Measurements from ENCODE around the gene NPC1.

DNA sequence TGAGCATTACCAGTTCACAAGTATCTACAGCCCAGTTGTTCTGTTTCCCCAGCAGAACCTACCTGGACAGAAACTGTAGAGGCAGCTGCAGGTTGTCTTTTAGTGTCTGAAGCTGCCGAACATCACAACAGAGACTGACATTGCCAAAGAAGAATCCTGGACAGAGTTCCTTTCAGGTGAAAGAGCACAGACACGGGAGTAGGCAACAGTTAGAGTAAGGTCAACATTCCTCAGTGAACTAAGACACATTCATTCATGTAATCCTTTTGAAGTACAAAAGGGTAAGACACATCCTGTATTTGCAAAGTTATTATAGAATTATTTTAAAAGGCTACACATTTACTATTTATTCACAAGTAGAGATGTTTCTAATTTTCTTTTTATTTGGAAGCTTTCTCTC lies 14.3 kb downstream of the NPC1 start:
- TF ChIP-seq, protein P1, sequence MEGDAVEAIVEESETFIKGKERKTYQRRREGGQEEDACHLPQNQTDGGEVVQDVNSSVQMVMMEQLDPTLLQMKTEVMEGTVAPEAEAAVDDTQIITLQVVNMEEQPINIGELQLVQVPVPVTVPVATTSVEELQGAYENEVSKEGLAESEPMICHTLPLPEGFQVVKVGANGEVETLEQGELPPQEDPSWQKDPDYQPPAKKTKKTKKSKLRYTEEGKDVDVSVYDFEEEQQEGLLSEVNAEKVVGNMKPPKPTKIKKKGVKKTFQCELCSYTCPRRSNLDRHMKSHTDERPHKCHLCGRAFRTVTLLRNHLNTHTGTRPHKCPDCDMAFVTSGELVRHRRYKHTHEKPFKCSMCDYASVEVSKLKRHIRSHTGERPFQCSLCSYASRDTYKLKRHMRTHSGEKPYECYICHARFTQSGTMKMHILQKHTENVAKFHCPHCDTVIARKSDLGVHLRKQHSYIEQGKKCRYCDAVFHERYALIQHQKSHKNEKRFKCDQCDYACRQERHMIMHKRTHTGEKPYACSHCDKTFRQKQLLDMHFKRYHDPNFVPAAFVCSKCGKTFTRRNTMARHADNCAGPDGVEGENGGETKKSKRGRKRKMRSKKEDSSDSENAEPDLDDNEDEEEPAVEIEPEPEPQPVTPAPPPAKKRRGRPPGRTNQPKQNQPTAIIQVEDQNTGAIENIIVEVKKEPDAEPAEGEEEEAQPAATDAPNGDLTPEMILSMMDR (IDR thresholded peaks at IDR 0.05; ENCODE audit: control extremely low read depth in 1 of 3, insufficient read depth in 1 of 3, low read depth in 1 of 3, low read length in 3 of 3) = no peak
- TF ChIP-seq JUND (IDR thresholded peaks at IDR 0.05; ENCODE audit: low read length) = no peak
- no peak for TF ChIP-seq POLR2A (IDR thresholded peaks at IDR 0.05; ENCODE audit: control extremely low read depth in 1 of 2, low read depth in 2 of 2, low read length in 2 of 2)
- TF ChIP-seq POLR2AphosphoS5 (IDR thresholded peaks at IDR 0.05; ENCODE audit: low read depth, low read length) = no peak
- TF ChIP-seq MAFK (IDR thresholded peaks at IDR 0.05; ENCODE audit: low read depth, low read length) = no peak
- no peak for TF ChIP-seq TBP (IDR thresholded peaks at IDR 0.05; ENCODE audit: low read depth, low read length)
- no peak for TF ChIP-seq TAF1 (IDR thresholded peaks at IDR 0.05; ENCODE audit: low read depth, low read length)
- TF ChIP-seq GABPA (IDR thresholded peaks at IDR 0.05; ENCODE audit: borderline replicate concordance, insufficient read depth, low read length) = no peak
- no peak for TF ChIP-seq YY1 (IDR thresholded peaks at IDR 0.05; ENCODE audit: low read depth, low read length)
- TF ChIP-seq CHD2 (IDR thresholded peaks at IDR 0.05; ENCODE audit: low read length) = no peak
- TF ChIP-seq CHD1 (IDR thresholded peaks at IDR 0.05; ENCODE audit: low read depth, low read length) = no peak
- TF ChIP-seq EZH2 (IDR thresholded peaks at IDR 0.05; ENCODE audit: low read depth, low read length, severe bottlenecking) = no peak
- no peak for TF ChIP-seq EP300 (IDR thresholded peaks at IDR 0.05; ENCODE audit: borderline replicate concordance in 1 of 2, low read depth in 2 of 2, low read length in 2 of 2)

Measured in H1 (cell line).